BLaER1 (cell line): ENCODE measurements around the gene ETV6.

Experiments
- H3K27ac ChIP-seq: shearing (Covaris generic); formaldehyde crosslinking; 2 replicates; pipeline ENCODE4 v1.8.1; 2022
- H3K27me3 ChIP-seq: shearing (Covaris generic); formaldehyde crosslinking; 2 replicates; pipeline ENCODE4 v1.8.1; 2022
- H3K36me3 ChIP-seq: shearing (Covaris generic); formaldehyde crosslinking; 2 replicates; pipeline ENCODE4 v1.8.1; 2022
- H3K4me1 ChIP-seq: shearing (Covaris generic); formaldehyde crosslinking; 2 replicates; pipeline ENCODE4 v1.8.1; 2022
- H3K4me2 ChIP-seq: shearing (Covaris generic); formaldehyde crosslinking; 2 replicates; pipeline ENCODE4 v1.8.1; 2022
- H3K4me3 ChIP-seq: shearing (Covaris generic); formaldehyde crosslinking; 2 replicates; pipeline ENCODE4 v1.8.1; 2022
- H3K9ac ChIP-seq: shearing (Covaris generic); formaldehyde crosslinking; 2 replicates; pipeline ENCODE4 v1.8.1; 2022
- H3K9me3 ChIP-seq: shearing (Covaris generic); formaldehyde crosslinking; 2 replicates; pipeline ENCODE4 v1.8.1; 2022
- H4K20me1 ChIP-seq: shearing (Covaris generic); formaldehyde crosslinking; 2 replicates; pipeline ENCODE4 v1.8.1; 2022
- Cebpa-rat ChIP-seq: shearing (Covaris generic); IDR thresholded peaks from 2 replicates; pipeline ENCODE4 v1.8.1; 2022

The ETV6 gene

GRCh38 chr12:11893998-11894397, 244.5 kb downstream of the ETV6 start:
- Histone ChIP-seq H3K36me3 (peaks cover 41% of the 10 kb centered on the region), H3K27me3 (no peaks in the 10 kb centered on the region), H3K4me1 (peaks cover 72% of the 10 kb centered on the region), H4K20me1 (no peaks in the 10 kb centered on the region), H3K27ac (peak overlapping the region; percentile 77), H3K4me3 (no peak overlapping the region), H3K9ac (no peak overlapping the region), H3K4me2 (peak overlapping the region; percentile 90), H3K9me3 (no peaks in the 10 kb centered on the region)
- TF ChIP-seq Cebpa-rat: no peak

- H3K9me3 ChIP-seq: no peaks in the 10 kb centered on the region
- no peak for TF ChIP-seq Cebpa-rat
- H3K27me3 ChIP-seq: no peaks in the 10 kb centered on the region
- H3K4me1 ChIP-seq: peaks cover 68% of the 10 kb centered on the region
- no peak overlapping the region for H3K4me3 ChIP-seq
- H3K36me3 ChIP-seq: peaks cover 32% of the 10 kb centered on the region
- H3K27ac ChIP-seq: peak overlapping the region; percentile 77
- H3K9ac ChIP-seq: peak overlapping the region; percentile 51; the same call in 1 of the 2 replicates
- H3K4me2 ChIP-seq: peak overlapping the region; percentile 90
- H4K20me1 ChIP-seq: no peaks in the 10 kb centered on the region
Observed at GRCh38 chr12:11894890-11895289, 245.4 kb downstream of the ETV6 start.

GRCh38 chr12:11895421-11896078, 246.1 kb downstream of the ETV6 start:
- Histone ChIP-seq H4K20me1 (no peaks in the 10 kb centered on the region), H3K9me3 (no peaks in the 10 kb centered on the region), H3K4me3 (no peak overlapping the region), H3K36me3 (peaks cover 26% of the 10 kb centered on the region), H3K4me1 (peaks cover 62% of the 10 kb centered on the region), H3K4me2 (peak overlapping the region; percentile 90), H3K27ac (peak overlapping the region; percentile 77), H3K27me3 (no peaks in the 10 kb centered on the region), H3K9ac (no peak overlapping the region)
- no peak for TF ChIP-seq Cebpa-rat

GRCh38 chr12:11896417-11896929, 247.0 kb downstream of the ETV6 start:
- peaks cover 62% of the 10 kb centered on the region for H3K4me1 ChIP-seq
- no peaks in the 10 kb centered on the region for H3K9me3 ChIP-seq
- H4K20me1 ChIP-seq: no peaks in the 10 kb centered on the region
- H3K27ac ChIP-seq: no peak overlapping the region
- no peak overlapping the region for H3K9ac ChIP-seq
- no peak for TF ChIP-seq Cebpa-rat
- no peaks in the 10 kb centered on the region for H3K27me3 ChIP-seq
- no peak overlapping the region for H3K4me3 ChIP-seq
- no peak overlapping the region for H3K4me2 ChIP-seq
- peaks cover 18% of the 10 kb centered on the region; the same call in 1 of the 2 replicates for H3K36me3 ChIP-seq

GRCh38 chr12:11897923-11898322, 248.4 kb downstream of the ETV6 start:
- H3K36me3 ChIP-seq: peaks cover 4% of the 10 kb centered on the region; the same call in 1 of the 2 replicates
- no peaks in the 10 kb centered on the region for H3K27me3 ChIP-seq
- no peak overlapping the region for H3K27ac ChIP-seq
- H3K4me3 ChIP-seq: no peak overlapping the region
- H3K4me1 ChIP-seq: peaks cover 62% of the 10 kb centered on the region
- H3K9ac ChIP-seq: no peak overlapping the region
- H4K20me1 ChIP-seq: no peaks in the 10 kb centered on the region
- no peak overlapping the region for H3K4me2 ChIP-seq
- TF ChIP-seq Cebpa-rat: no peak
- H3K9me3 ChIP-seq: no peaks in the 10 kb centered on the region

GRCh38 chr12:11901701-11902524, 252.4 kb downstream of the ETV6 start:
- Histone ChIP-seq H3K27me3 (no peaks in the 10 kb centered on the region), H3K4me2 (peak overlapping the region; percentile 63), H3K9me3 (peaks cover 12% of the 10 kb centered on the region; the same call in 1 of the 2 replicates), H3K9ac (no peak overlapping the region), H3K27ac (no peak overlapping the region), H3K4me3 (no peak overlapping the region), H3K36me3 (no peaks in the 10 kb centered on the region), H4K20me1 (no peaks in the 10 kb centered on the region), H3K4me1 (peaks cover 26% of the 10 kb centered on the region)
- no peak for TF ChIP-seq Cebpa-rat

GRCh38 chr12:11902525-11902875, 253.0 kb downstream of the ETV6 start:
- Histone ChIP-seq H3K4me3 (no peak overlapping the region), H3K4me2 (peak overlapping the region; percentile 63), H3K9me3 (peaks cover 16% of the 10 kb centered on the region; the same call in 1 of the 2 replicates), H3K9ac (no peak overlapping the region), H3K4me1 (peaks cover 26% of the 10 kb centered on the region), H3K27ac (no peak overlapping the region), H4K20me1 (no peaks in the 10 kb centered on the region), H3K27me3 (no peaks in the 10 kb centered on the region), H3K36me3 (no peaks in the 10 kb centered on the region)
- TF ChIP-seq Cebpa-rat: no peak

GRCh38 chr12:11904124-11904523, 254.7 kb downstream of the ETV6 start:
- Histone ChIP-seq H3K9ac (no peak overlapping the region), H3K4me3 (no peak overlapping the region), H3K27ac (no peak overlapping the region), H3K27me3 (no peaks in the 10 kb centered on the region), H3K4me2 (no peak overlapping the region), H3K9me3 (peaks cover 32% of the 10 kb centered on the region), H3K36me3 (no peaks in the 10 kb centered on the region), H4K20me1 (no peaks in the 10 kb centered on the region), H3K4me1 (peaks cover 26% of the 10 kb centered on the region)
- TF ChIP-seq Cebpa-rat: no peak

GRCh38 chr12:11905534-11905933, 256.1 kb downstream of the ETV6 start:
- Histone ChIP-seq H3K9me3 (peaks cover 41% of the 10 kb centered on the region), H3K9ac (no peak overlapping the region), H3K27me3 (no peaks in the 10 kb centered on the region), H4K20me1 (no peaks in the 10 kb centered on the region), H3K36me3 (no peaks in the 10 kb centered on the region), H3K4me3 (no peak overlapping the region), H3K27ac (no peak overlapping the region), H3K4me2 (no peak overlapping the region), H3K4me1 (peaks cover 26% of the 10 kb centered on the region)
- TF ChIP-seq Cebpa-rat: no peak
